Kidney epithelial cell (primary cell): ENCODE measurements around the gene ALOX15B. TPM values are rescaled to one million over a fixed set of nuclear protein-coding genes. Genes with fewer than 3 reads are reported as not detected.
A peak's percentile ranks its signal among the peaks of the same experiment; 100 is the strongest.

Source experiments
- DNase-seq: peaks from one replicate; pipeline ENCODE4 v3.0.0-alpha.2; 2010; ENCODE audit warnings: low read depth
- H3K27me3 ChIP-seq: 2 replicates; pipeline ENCODE4 v1.6.0; 2011; ENCODE audit warnings: low read length; ENCODE audit not compliant: control insufficient read depth, insufficient read depth
- H3K36me3 ChIP-seq: 2 replicates; pipeline ENCODE4 v1.5.1; 2011; ENCODE audit warnings: low read length; ENCODE audit not compliant: control insufficient read depth, insufficient read depth
- H3K4me3 ChIP-seq: 2 replicates; pipeline ENCODE4 v1.5.1; 2011; ENCODE audit warnings: low read depth, mild to moderate bottlenecking, control low read depth, low read length
- total RNA-seq: library from RNA; depleted of rRNA; stranded (reverse); fragments of >200 nt; gene quantifications from 2 replicates; pipeline ENCODE4 v1.2.3, GENCODE V29; 2015
- TF ChIP-seq, protein P1 (sequence below): IDR thresholded peaks from 2 replicates; pipeline ENCODE4 v1.5.1; 2011; ENCODE audit warnings: mild to moderate bottlenecking, moderate library complexity, low read length, control low read depth, inconsistent platforms; ENCODE audit not compliant: insufficient read depth, poor library complexity, severe bottlenecking

Gene ALOX15B
- total RNA-seq, 1 donor from 2014 or later: 0.29 TPM

DNA sequence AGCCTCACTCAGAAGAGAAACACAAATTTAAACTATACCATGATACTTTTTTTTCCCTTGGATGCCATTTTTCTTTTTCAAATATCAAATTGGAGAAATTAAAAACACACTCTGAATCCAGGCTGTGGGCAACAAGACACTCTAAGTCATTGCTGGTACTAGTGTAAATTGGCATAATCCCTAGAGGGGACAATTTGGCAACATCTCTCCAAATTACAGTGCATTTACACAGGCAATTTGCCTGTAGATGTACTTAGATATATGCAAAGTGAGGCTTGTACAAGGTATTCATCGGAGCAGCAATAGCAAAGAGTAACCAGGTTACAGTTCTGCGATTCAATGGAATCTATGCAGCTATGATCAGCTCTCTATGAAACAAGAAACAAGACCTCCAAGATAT is 43.1 kb upstream of the ALOX15B start:
- no peak for DNase-seq
- TF ChIP-seq, protein P1, sequence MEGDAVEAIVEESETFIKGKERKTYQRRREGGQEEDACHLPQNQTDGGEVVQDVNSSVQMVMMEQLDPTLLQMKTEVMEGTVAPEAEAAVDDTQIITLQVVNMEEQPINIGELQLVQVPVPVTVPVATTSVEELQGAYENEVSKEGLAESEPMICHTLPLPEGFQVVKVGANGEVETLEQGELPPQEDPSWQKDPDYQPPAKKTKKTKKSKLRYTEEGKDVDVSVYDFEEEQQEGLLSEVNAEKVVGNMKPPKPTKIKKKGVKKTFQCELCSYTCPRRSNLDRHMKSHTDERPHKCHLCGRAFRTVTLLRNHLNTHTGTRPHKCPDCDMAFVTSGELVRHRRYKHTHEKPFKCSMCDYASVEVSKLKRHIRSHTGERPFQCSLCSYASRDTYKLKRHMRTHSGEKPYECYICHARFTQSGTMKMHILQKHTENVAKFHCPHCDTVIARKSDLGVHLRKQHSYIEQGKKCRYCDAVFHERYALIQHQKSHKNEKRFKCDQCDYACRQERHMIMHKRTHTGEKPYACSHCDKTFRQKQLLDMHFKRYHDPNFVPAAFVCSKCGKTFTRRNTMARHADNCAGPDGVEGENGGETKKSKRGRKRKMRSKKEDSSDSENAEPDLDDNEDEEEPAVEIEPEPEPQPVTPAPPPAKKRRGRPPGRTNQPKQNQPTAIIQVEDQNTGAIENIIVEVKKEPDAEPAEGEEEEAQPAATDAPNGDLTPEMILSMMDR: no peak

DNA sequence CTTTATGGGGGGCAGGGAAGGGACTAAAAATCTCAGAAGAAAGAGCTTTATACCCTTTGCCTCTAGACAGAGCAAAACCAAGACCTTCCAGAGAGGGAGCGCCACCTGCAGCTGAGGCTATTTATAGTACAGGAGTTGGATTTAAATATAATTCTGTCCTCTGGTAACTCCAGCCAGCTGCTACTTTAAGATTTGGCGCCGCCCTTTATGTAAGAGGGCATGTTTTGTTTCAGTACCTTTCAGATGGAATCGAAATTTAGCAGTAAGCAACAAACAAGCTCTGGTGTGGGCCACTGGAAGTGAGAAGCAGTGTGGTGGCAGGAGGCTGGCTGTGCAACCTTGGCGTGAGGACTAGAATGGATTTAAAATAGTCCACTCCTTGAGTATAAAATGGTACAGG is 41.7 kb upstream of the ALOX15B start:
- H3K36me3 ChIP-seq: no peaks in the 10 kb centered on the region
- no peak for DNase-seq
- peaks cover 4% of the 10 kb centered on the region for H3K27me3 ChIP-seq
- TF ChIP-seq, protein P1: peak; percentile 60
- H3K4me3 ChIP-seq: no peak overlapping the region

More for the DNA sequence above, 43.1 kb upstream of the ALOX15B start:
- Histone ChIP-seq H3K27me3 (no peaks in the 10 kb centered on the region), H3K36me3 (no peaks in the 10 kb centered on the region), H3K4me3 (no peak overlapping the region)

DNA sequence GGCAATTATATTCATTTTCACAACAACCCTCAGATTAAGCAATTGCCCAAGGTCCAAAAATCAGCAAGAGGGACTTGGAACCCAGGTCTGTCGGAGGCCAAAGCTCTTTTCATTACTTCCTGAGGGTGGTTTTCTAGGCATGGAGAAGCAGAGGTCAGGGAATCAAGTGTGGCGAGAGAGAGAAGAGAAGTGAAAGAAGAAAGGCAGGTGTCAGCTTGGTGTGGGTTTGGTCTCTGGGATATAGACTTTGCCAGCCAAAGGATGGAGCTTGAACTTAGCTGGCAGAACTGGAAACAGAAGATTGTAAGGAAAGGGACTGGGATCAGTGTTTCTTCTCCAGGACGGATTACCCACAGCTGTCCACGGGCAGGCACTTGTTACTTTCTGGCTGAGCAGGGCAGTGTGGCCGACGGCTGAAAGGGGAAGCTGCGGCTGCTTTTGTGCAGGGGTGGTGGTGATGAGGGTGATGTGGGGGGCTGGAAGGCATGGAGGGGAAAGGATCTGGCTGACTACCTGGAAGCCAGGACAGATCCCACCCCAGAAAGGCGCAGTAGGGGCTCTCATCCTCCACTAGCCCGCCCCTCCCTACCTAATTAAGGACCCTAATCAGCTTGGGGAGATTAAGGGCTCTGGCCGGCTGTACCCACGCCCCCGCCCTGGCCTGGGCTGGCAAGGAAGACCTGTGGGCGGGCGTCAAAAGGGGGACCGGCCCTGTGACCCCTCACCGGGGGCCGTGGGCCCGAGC is 36.7 kb upstream of the ALOX15B start, which contains the start of gene GUCY2D:
TSS of gene GUCY2D (plus strand) at position 640 of the 745 bp plus-strand sequence. CDS start 433 bp downstream, outside the sequence.
- Histone ChIP-seq H3K27me3 (peaks cover 40% of the 10 kb centered on the region), H3K36me3 (no peaks in the 10 kb centered on the region), H3K4me3 (no peak within 1 kb of the TSS)
- no peak for DNase-seq
- TF ChIP-seq, protein P1: no peak

DNA sequence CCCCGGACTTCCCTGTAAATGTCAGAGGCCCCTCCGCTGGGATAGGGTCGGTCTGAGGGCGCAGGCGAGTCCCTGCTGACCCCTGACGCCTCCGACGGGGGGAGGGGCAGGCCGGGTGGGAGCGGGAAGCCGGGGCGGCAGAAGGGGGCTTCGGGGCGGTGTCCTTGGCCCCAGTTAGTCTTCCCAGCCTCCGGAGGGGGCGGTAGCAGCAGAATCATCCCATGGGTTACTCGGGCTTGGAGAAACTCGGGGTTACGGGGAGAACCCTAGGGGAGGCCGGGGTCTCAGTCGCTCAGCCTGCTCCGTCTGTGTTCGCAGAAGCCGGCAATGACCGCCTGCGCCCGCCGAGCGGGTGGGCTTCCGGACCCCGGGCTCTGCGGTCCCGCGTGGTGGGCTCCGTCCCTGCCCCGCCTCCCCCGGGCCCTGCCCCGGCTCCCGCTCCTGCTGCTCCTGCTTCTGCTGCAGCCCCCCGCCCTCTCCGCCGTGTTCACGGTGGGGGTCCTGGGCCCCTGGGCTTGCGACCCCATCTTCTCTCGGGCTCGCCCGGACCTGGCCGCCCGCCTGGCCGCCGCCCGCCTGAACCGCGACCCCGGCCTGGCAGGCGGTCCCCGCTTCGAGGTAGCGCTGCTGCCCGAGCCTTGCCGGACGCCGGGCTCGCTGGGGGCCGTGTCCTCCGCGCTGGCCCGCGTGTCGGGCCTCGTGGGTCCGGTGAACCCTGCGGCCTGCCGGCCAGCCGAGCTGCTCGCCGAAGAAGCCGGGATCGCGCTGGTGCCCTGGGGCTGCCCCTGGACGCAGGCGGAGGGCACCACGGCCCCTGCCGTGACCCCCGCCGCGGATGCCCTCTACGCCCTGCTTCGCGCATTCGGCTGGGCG is 35.9 kb upstream of the ALOX15B start:
- no peak for DNase-seq
- peaks cover 40% of the 10 kb centered on the region for H3K27me3 ChIP-seq
- no peaks in the 10 kb centered on the region for H3K36me3 ChIP-seq
- no peak overlapping the region for H3K4me3 ChIP-seq
- TF ChIP-seq, protein P1: no peak

DNA sequence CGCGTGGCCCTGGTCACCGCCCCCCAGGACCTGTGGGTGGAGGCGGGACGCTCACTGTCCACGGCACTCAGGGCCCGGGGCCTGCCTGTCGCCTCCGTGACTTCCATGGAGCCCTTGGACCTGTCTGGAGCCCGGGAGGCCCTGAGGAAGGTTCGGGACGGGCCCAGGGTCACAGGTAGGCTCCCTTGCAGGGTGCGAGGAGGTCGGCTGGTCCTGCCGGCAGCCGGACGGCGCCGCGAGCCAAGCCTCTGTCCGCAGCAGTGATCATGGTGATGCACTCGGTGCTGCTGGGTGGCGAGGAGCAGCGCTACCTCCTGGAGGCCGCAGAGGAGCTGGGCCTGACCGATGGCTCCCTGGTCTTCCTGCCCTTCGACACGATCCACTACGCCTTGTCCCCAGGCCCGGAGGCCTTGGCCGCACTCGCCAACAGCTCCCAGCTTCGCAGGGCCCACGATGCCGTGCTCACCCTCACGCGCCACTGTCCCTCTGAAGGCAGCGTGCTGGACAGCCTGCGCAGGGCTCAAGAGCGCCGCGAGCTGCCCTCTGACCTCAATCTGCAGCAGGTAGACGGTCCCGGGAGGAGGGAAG is 35.2 kb upstream of the ALOX15B start:
- H3K36me3 ChIP-seq: no peaks in the 10 kb centered on the region
- peaks cover 40% of the 10 kb centered on the region for H3K27me3 ChIP-seq
- H3K4me3 ChIP-seq: no peak overlapping the region
- TF ChIP-seq, protein P1: no peak
- DNase-seq: no peak
